AG04449 (cell line): ENCODE results near the gene MFSD12.

ENCODE experiments used
- CTCF ChIA-PET: fragments of 350-600 bp; formaldehyde crosslinking; extraction: SDS; loops from one replicate; lab custom pipeline; 2021; ENCODE audit warnings: antibody characterized with exemption; lab: Yijun Ruan, JAX
- POLR2A ChIA-PET: fragments of 400-600, 350-600 bp; formaldehyde crosslinking; extraction: SDS; loops from one replicate; lab custom pipeline; 2020; ENCODE audit warnings: antibody characterized with exemption, inconsistent platforms; lab: Yijun Ruan, JAX
- DNase-seq: peaks from one replicate; pipeline ENCODE4 v3.0.0-alpha.2; 2010; ENCODE audit warnings: low read depth, low spot score
- H3K4me3 ChIP-seq: 2 replicates; pipeline ENCODE4 v1.5.1; 2011; ENCODE audit warnings: low read depth, mild to moderate bottlenecking, control low read depth, low read length
- CTCF ChIP-seq: IDR thresholded peaks from one replicate; pipeline ENCODE4 v1.5.1; 2011; ENCODE audit warnings: mild to moderate bottlenecking, moderate library complexity, low read length, control low read depth, inconsistent platforms; ENCODE audit not compliant: insufficient read depth; ENCODE audit errors: missing control alignments

The MFSD12 gene

GRCh38 chr19:3536429-3537100 lies 20.8 kb downstream of the MFSD12 start:
- ChIA-PET POLR2A (no interaction called here), CTCF (interaction anchor here (1.0 to 2.7 kb wide), 2 partner anchors 9 to 12 kb away, joined by 3 to 22 read pairs; no protein-coding TSS in a partner anchor)
- no peak for TF ChIP-seq CTCF
- no peak overlapping the region for H3K4me3 ChIP-seq
- DNase-seq, result no peak

- no peak for DNase-seq
- H3K4me3 ChIP-seq, result no peak overlapping the region
- TF ChIP-seq CTCF, result no peak
- ChIA-PET POLR2A (no interaction called here), CTCF (interaction anchor here (1.0 to 2.7 kb wide), 2 partner anchors 10 to 12 kb away, joined by 3 to 22 read pairs; no protein-coding TSS in a partner anchor)
Observed at GRCh38 chr19:3535981-3536380, 21.4 kb downstream of the MFSD12 start.

GRCh38 chr19:3535563-3535965 lies 21.8 kb downstream of the MFSD12 start:
- POLR2A ChIA-PET, result no interaction called here
- CTCF ChIA-PET, result interaction anchor here (1.0 to 2.7 kb wide), 2 partner anchors 10 to 13 kb away, joined by 3 to 22 read pairs; no protein-coding TSS in a partner anchor
- DNase-seq, result no peak
- no peak for TF ChIP-seq CTCF
- no peak overlapping the region for H3K4me3 ChIP-seq

- no peak for TF ChIP-seq CTCF
- no peak for DNase-seq
- ChIA-PET CTCF (interaction anchor here (1.0 kb wide), 1 partner anchor 13 kb away, joined by 3 read pairs; no protein-coding TSS in a partner anchor), POLR2A (no interaction called here)
- H3K4me3 ChIP-seq, result no peak overlapping the region
Observed at GRCh38 chr19:3535235-3535535, 22.2 kb downstream of the MFSD12 start.

- POLR2A ChIA-PET, result no interaction called here
- CTCF ChIA-PET, result no interaction called here
- no peak for TF ChIP-seq CTCF
- no peak overlapping the region for H3K4me3 ChIP-seq
- no peak for DNase-seq
Observed at GRCh38 chr19:3534375-3535234, 22.8 kb downstream of the MFSD12 start.
